ENCODE data around the gene HHIPL1. TPM values are rescaled to one million over a fixed set of nuclear protein-coding genes. Genes with fewer than 3 reads are reported as not detected.
A peak's percentile ranks its signal among the peaks of the same experiment; 100 is the strongest.

HHIPL1 gene
- total RNA-seq, 1 donor from 2014 or later, result 0.32 TPM

GRCh38 chr14:99673305-99674063, 28.6 kb downstream of the HHIPL1 start:
- no peak for DNase-seq (ENCODE audit: low read depth)

GRCh38 chr14:99674064-99674650, 29.2 kb downstream of the HHIPL1 start:
- DNase-seq (ENCODE audit: low read depth), result no peak

GRCh38 chr14:99674776-99675381, 29.9 kb downstream of the HHIPL1 start:
- no peak for DNase-seq (ENCODE audit: low read depth)

GRCh38 chr14:99675382-99675835, 30.5 kb downstream of the HHIPL1 start:
- no peak for DNase-seq (ENCODE audit: low read depth)

GRCh38 chr14:99675951-99676350, 31.0 kb downstream of the HHIPL1 start:
- no peak for DNase-seq (ENCODE audit: low read depth)

GRCh38 chr14:99676657-99677056, 31.7 kb downstream of the HHIPL1 start:
- DNase-seq (ENCODE audit: low read depth), result no peak

GRCh38 chr14:99677231-99678140, 32.6 kb downstream of the HHIPL1 start:
- no peak for DNase-seq (ENCODE audit: low read depth)

GRCh38 chr14:99678198-99678597, 33.3 kb downstream of the HHIPL1 start:
- no peak for DNase-seq (ENCODE audit: low read depth)

GRCh38 chr14:99679111-99679510, 34.2 kb downstream of the HHIPL1 start:
- no peak for DNase-seq (ENCODE audit: low read depth)

GRCh38 chr14:99679543-99679942, 34.6 kb downstream of the HHIPL1 start:
- no peak for DNase-seq (ENCODE audit: low read depth)

- DNase-seq (ENCODE audit: low read depth), result no peak
Observed at GRCh38 chr14:99679996-99680395, 35.1 kb downstream of the HHIPL1 start.

GRCh38 chr14:99681101-99681831, 36.3 kb downstream of the HHIPL1 start:
- no peak for DNase-seq (ENCODE audit: low read depth)

GRCh38 chr14:99681832-99682148, 36.9 kb downstream of the HHIPL1 start:
- no peak for DNase-seq (ENCODE audit: low read depth)

- DNase-seq (ENCODE audit: low read depth), result peak; percentile 85
Observed at GRCh38 chr14:99682809-99683618, 38.1 kb downstream of the HHIPL1 start.

GRCh38 chr14:99683619-99684409, 38.9 kb downstream of the HHIPL1 start, which contains the start of gene CYP46A1:
Gene CYP46A1 (plus strand): TSS chr14:99684298. CDS start chr14:99684418, 120 bp downstream.
- DNase-seq (ENCODE audit: low read depth), result peak; percentile 98

GRCh38 chr14:99684410-99684934, 39.5 kb downstream of the HHIPL1 start:
- DNase-seq (ENCODE audit: low read depth), result peak; percentile 67

GRCh38 chr14:99685151-99685591, 40.2 kb downstream of the HHIPL1 start:
- no peak for DNase-seq (ENCODE audit: low read depth)

- DNase-seq (ENCODE audit: low read depth), result peak; percentile 55
Observed at GRCh38 chr14:99685596-99685995, 40.7 kb downstream of the HHIPL1 start.
